ENCODE results near the gene TBC1D30.

Gene TBC1D30

GRCh38 chr12:64864319-64864718, 39.9 kb downstream of the TBC1D30 start:
- DNase-seq, result no peak

GRCh38 chr12:64875186-64875585, 50.7 kb downstream of the TBC1D30 start:
- no peak for DNase-seq

- no peak for DNase-seq
Observed at GRCh38 chr12:64876388-64877071, 52.1 kb downstream of the TBC1D30 start.

- no peak for DNase-seq
Observed at GRCh38 chr12:64877363-64878004, 53.0 kb downstream of the TBC1D30 start.

GRCh38 chr12:64882687-64883086, 58.2 kb downstream of the TBC1D30 start:
- DNase-seq, result no peak

GRCh38 chr12:64883264-64884163, 59.1 kb downstream of the TBC1D30 start:
- DNase-seq, result no peak

- DNase-seq, result no peak
Observed at GRCh38 chr12:64884164-64884542, 59.7 kb downstream of the TBC1D30 start.

GRCh38 chr12:64884728-64885127, 60.3 kb downstream of the TBC1D30 start:
- DNase-seq, result no peak

GRCh38 chr12:64889434-64890216, 65.2 kb downstream of the TBC1D30 start:
- DNase-seq, result no peak

- no peak for DNase-seq
Observed at GRCh38 chr12:64890873-64891468, 66.5 kb downstream of the TBC1D30 start.

- no peak for DNase-seq
Observed at GRCh38 chr12:64891629-64892028, 67.2 kb downstream of the TBC1D30 start.

- no peak for DNase-seq
Observed at GRCh38 chr12:64892561-64892960, 68.1 kb downstream of the TBC1D30 start.

GRCh38 chr12:64893961-64894360, 69.5 kb downstream of the TBC1D30 start:
- no peak for DNase-seq

- DNase-seq, result no peak
Observed at GRCh38 chr12:64894827-64895475, 70.5 kb downstream of the TBC1D30 start.

GRCh38 chr12:64895526-64895925, 71.1 kb downstream of the TBC1D30 start:
- no peak for DNase-seq

- DNase-seq, result no peak
Observed at GRCh38 chr12:64900540-64900939, 76.1 kb downstream of the TBC1D30 start.

- no peak for DNase-seq
Observed at GRCh38 chr12:64903479-64904152, 79.2 kb downstream of the TBC1D30 start.

GRCh38 chr12:64907097-64907496, 82.7 kb downstream of the TBC1D30 start:
- no peak for DNase-seq

- no peak for DNase-seq
Observed at GRCh38 chr12:64909124-64909523, 84.7 kb downstream of the TBC1D30 start.

GRCh38 chr12:64911081-64911480, 86.6 kb downstream of the TBC1D30 start:
- DNase-seq, result no peak

GRCh38 chr12:64911912-64912311, 87.5 kb downstream of the TBC1D30 start:
- DNase-seq, result no peak

Measured in KG1 (cell line).